HPDE6-E6E7 (cell line): ENCODE measurements around the gene FOXL2NB.

ENCODE experiments used
- DNase-seq: peaks from one replicate; pipeline ENCODE4 v3.0.0; 2011; ENCODE audit warnings: missing footprints; ENCODE audit errors: extremely low spot score

The FOXL2NB gene

DNA sequence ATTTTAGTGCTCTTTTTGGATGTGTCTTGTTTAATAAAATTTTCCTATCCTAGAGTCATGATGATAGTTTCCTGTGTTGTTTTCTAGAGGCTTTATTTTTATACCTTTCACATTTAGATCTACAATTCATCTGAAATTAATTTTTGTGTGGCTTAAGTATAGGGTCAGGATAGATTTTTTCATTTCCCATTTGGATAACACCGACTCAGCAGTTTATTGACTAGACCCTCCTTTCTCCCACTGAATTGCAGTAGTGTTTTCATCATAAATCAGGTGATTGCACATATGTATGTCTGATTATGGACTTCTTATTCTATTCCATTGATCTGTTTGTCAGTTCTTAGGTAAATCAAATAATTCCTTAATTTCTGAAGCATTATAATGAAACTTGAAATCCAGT, 48.7 kb downstream of the FOXL2NB start:
- no peak for DNase-seq
